ENCODE measurements around the gene PLEKHA7.

Gene PLEKHA7

DNA sequence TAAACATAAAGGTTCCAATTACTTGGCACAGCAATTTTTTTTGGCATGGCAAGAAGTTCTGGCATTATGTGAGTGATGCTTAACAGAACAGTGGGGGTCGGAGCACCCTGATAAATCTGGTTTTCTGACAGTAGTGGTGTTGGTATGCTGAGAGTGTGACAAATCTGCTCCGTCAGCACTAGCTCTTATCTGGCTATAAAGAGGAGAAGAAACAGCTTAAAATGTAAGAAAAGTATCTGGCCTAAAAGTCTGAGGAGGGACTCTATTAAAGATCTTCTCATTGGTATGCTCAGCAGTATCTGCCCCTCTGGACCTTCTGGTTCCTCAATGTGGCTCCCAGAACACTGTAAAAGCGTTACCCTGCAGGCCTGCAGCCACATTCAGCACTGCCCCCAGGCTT lies 137.4 kb downstream of the PLEKHA7 start:
- Histone ChIP-seq H3K4me3 (replicated peaks; ENCODE audit: insufficient read depth, low read length) (no peak overlapping the region), H3K27me3 (ENCODE audit: insufficient read depth, poor library complexity, severe bottlenecking) (peaks cover 5% of the 10 kb centered on the region), H3K27ac (replicated peaks) (no peak overlapping the region)
- TF ChIP-seq POLR2AphosphoS5 (IDR thresholded peaks at IDR 0.05; ENCODE audit: low read depth) (no peak), GABPA (IDR thresholded peaks at IDR 0.05; ENCODE audit: low read depth) (no peak), SPI1 (IDR thresholded peaks at IDR 0.05; ENCODE audit: borderline replicate concordance, low read depth) (no peak), REST (IDR thresholded peaks at IDR 0.05; ENCODE audit: insufficient replicate concordance, low read depth) (no peak)
- TF ChIP-seq, protein P1, sequence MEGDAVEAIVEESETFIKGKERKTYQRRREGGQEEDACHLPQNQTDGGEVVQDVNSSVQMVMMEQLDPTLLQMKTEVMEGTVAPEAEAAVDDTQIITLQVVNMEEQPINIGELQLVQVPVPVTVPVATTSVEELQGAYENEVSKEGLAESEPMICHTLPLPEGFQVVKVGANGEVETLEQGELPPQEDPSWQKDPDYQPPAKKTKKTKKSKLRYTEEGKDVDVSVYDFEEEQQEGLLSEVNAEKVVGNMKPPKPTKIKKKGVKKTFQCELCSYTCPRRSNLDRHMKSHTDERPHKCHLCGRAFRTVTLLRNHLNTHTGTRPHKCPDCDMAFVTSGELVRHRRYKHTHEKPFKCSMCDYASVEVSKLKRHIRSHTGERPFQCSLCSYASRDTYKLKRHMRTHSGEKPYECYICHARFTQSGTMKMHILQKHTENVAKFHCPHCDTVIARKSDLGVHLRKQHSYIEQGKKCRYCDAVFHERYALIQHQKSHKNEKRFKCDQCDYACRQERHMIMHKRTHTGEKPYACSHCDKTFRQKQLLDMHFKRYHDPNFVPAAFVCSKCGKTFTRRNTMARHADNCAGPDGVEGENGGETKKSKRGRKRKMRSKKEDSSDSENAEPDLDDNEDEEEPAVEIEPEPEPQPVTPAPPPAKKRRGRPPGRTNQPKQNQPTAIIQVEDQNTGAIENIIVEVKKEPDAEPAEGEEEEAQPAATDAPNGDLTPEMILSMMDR (IDR thresholded peaks at IDR 0.05; ENCODE audit: insufficient read depth, low read length): no peak
- DNase-seq (ENCODE audit: low read depth in 1 of 2, low spot score in 1 of 2): no peak

GRCh38 chr11:16876053-16876752 lies 138.0 kb downstream of the PLEKHA7 start:
- Histone ChIP-seq H3K27ac (replicated peaks) (no peak overlapping the region), H3K27me3 (ENCODE audit: insufficient read depth, poor library complexity, severe bottlenecking) (peaks cover 5% of the 10 kb centered on the region), H3K4me3 (replicated peaks; ENCODE audit: insufficient read depth, low read length) (no peak overlapping the region)
- no peak for TF ChIP-seq SPI1 (IDR thresholded peaks at IDR 0.05; ENCODE audit: borderline replicate concordance, low read depth)
- TF ChIP-seq POLR2AphosphoS5 (IDR thresholded peaks at IDR 0.05; ENCODE audit: low read depth): no peak
- TF ChIP-seq GABPA (IDR thresholded peaks at IDR 0.05; ENCODE audit: low read depth): no peak
- TF ChIP-seq, protein P1 (IDR thresholded peaks at IDR 0.05; ENCODE audit: insufficient read depth, low read length): no peak
- TF ChIP-seq REST (IDR thresholded peaks at IDR 0.05; ENCODE audit: insufficient replicate concordance, low read depth): no peak
- no peak for DNase-seq (ENCODE audit: low read depth in 1 of 2, low spot score in 1 of 2)

DNA sequence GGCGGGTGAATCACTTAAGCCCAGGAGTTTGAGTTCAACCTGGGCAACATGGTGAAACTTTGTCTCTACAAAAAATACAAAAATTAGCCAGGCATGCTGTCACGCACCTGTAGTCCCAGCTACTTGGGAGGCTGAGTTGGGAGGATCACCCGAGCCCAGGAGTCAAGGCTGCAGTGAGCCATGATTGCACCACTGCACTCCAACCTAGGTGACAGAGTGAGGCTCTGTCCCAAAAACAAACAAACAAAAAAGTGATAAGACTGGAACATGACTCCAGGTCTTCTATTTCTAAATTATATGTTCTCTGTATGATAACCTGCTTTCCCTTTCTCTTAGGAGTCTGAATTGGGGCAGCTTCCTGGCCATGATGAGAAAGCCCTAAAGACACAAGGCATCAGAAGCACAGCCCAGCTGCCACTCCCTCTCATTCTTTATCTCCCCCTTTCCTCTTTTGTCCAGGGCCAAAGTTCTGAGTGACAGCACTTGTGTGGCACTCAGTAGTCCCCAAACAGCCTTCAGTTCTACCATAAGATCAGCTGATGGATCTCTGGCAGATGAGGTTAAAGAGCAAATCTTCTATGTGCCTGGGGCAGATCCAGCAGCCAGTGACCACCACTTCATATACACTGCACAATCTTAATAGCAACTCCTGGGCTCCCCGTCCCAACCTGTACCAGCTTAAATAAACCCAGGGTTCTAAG lies 139.8 kb downstream of the PLEKHA7 start:
- no peak for DNase-seq (ENCODE audit: low read depth in 1 of 2, low spot score in 1 of 2)
- Histone ChIP-seq H3K27me3 (ENCODE audit: insufficient read depth, poor library complexity, severe bottlenecking) (peaks cover 5% of the 10 kb centered on the region), H3K4me3 (replicated peaks; ENCODE audit: insufficient read depth, low read length) (no peak overlapping the region), H3K27ac (replicated peaks) (no peak overlapping the region)
- no peak for TF ChIP-seq POLR2AphosphoS5 (IDR thresholded peaks at IDR 0.05; ENCODE audit: low read depth)
- no peak for TF ChIP-seq REST (IDR thresholded peaks at IDR 0.05; ENCODE audit: insufficient replicate concordance, low read depth)
- TF ChIP-seq, protein P1 (IDR thresholded peaks at IDR 0.05; ENCODE audit: insufficient read depth, low read length): no peak
- no peak for TF ChIP-seq GABPA (IDR thresholded peaks at IDR 0.05; ENCODE audit: low read depth)
- no peak for TF ChIP-seq SPI1 (IDR thresholded peaks at IDR 0.05; ENCODE audit: borderline replicate concordance, low read depth)
